Ascending aorta (tissue), 2 donors: Measurements from ENCODE around the gene SSBP2. TPM values are rescaled to one million over a fixed set of nuclear protein-coding genes. Genes with fewer than 3 reads are reported as not detected.

Source experiments
- DNase-seq, 2 donors: peaks; one replicate each; pipeline ENCODE4 v3.0.0-alpha.2; 2019; ENCODE audit warnings: low spot score in 2 of 2
- H3K27ac ChIP-seq, 2 donors: fragments of 200-600 bp; sonication (generic); one replicate each; pipeline ENCODE4 v1.5.1; 2016 to 2017; ENCODE audit warnings: mild to moderate bottlenecking in 1 of 2
- H3K27me3 ChIP-seq: fragments of 200-600 bp; sonication (generic); one replicate; pipeline ENCODE4 v1.5.1; 2017
- H3K36me3 ChIP-seq, 2 donors: fragments of 200-600 bp; sonication (generic); one replicate each; pipeline ENCODE4 v1.5.1; 2016
- H3K4me1 ChIP-seq, 2 donors: fragments of 200-600 bp; sonication (generic); one replicate each; pipeline ENCODE4 v1.5.1; 2016 to 2017; ENCODE audit warnings: mild to moderate bottlenecking in 1 of 2
- H3K4me3 ChIP-seq, 2 donors: fragments of 200-600 bp; sonication (generic); one replicate each; pipeline ENCODE4 v1.5.1; 2016 to 2017; ENCODE audit warnings: mild to moderate bottlenecking in 1 of 2
- H3K9me3 ChIP-seq, 2 donors: fragments of 200-600 bp; sonication (generic); one replicate each; pipeline ENCODE4 v1.5.1; 2016
- CTCF ChIP-seq, 3 experiments: fragments of 200-600 bp in 2 of 3; fragments of 450-650 bp in 1 of 3; sonication (generic) in 2 of 3; IDR thresholded peaks; one replicate each; pipeline ENCODE4 v1.5.1; 2016 to 2019; ENCODE audit warnings: antibody characterized with exemption in 3 of 3, mild to moderate bottlenecking in 1 of 3, moderate library complexity in 1 of 3
- intact Hi-C: fragments of 100-400 bp; cut with DNase I; formaldehyde crosslinking; loops from one replicate; pipeline ENCODE4 v1.15.1; 2023
- total RNA-seq: library from RNA; depleted of rRNA; stranded (reverse); fragments of >200 nt; gene quantifications from one replicate; pipeline ENCODE4 v1.1.0, GENCODE V29; 2016

Gene SSBP2
- total RNA-seq, 1 donor from 2014 or later = 22.4 TPM

GRCh38 chr5:81422671-81423070 is 328.2 kb downstream of the SSBP2 start:
- Histone ChIP-seq H3K4me3 (no peak overlapping the region), H3K4me1 (peaks cover 0 to 6% of the 10 kb centered on the region in 2 donors), H3K9me3 (no peaks in the 10 kb centered on the region), H3K27ac (no peak overlapping the region), H3K36me3 (peaks cover 0 to 18% of the 10 kb centered on the region in 2 donors), H3K27me3 (no peaks in the 10 kb centered on the region)
- intact Hi-C loops = no loop called here
- no peak for DNase-seq
- no peak for TF ChIP-seq CTCF (IDR thresholded peaks at IDR 0.05)

- Histone ChIP-seq H3K27ac (no peak overlapping the region), H3K4me3 (no peak overlapping the region), H3K9me3 (no peaks in the 10 kb centered on the region), H3K27me3 (no peaks in the 10 kb centered on the region), H3K4me1 (no peaks in the 10 kb centered on the region), H3K36me3 (peaks cover 0 to 18% of the 10 kb centered on the region in 2 donors)
- intact Hi-C loops = no loop called here
- TF ChIP-seq CTCF (IDR thresholded peaks at IDR 0.05) = no peak
- DNase-seq = no peak
These were observed 330.7 kb downstream of the SSBP2 start for GRCh38 chr5:81420039-81420667.

GRCh38 chr5:81418606-81419005 is 332.3 kb downstream of the SSBP2 start:
- Histone ChIP-seq H3K4me1 (no peaks in the 10 kb centered on the region), H3K27me3 (no peaks in the 10 kb centered on the region), H3K9me3 (no peaks in the 10 kb centered on the region), H3K36me3 (peaks cover 0 to 18% of the 10 kb centered on the region in 2 donors), H3K4me3 (no peak overlapping the region), H3K27ac (no peak overlapping the region)
- TF ChIP-seq CTCF (IDR thresholded peaks at IDR 0.05) = no peak
- intact Hi-C loops = no loop called here
- no peak for DNase-seq

- Histone ChIP-seq H3K4me3 (no peak overlapping the region), H3K27ac (no peak overlapping the region), H3K9me3 (no peaks in the 10 kb centered on the region), H3K36me3 (peaks cover 0 to 18% of the 10 kb centered on the region in 2 donors), H3K4me1 (no peaks in the 10 kb centered on the region), H3K27me3 (no peaks in the 10 kb centered on the region)
- intact Hi-C loops = no loop called here
- no peak for DNase-seq
- no peak for TF ChIP-seq CTCF (IDR thresholded peaks at IDR 0.05)
These were observed 333.8 kb downstream of the SSBP2 start for GRCh38 chr5:81417052-81417451.

- H3K9me3 ChIP-seq = no peaks in the 10 kb centered on the region
- H3K4me3 ChIP-seq = no peak overlapping the region
- H3K36me3 ChIP-seq = peaks cover 0 to 8% of the 10 kb centered on the region in 2 donors
- no peak for DNase-seq
- H3K4me1 ChIP-seq = no peaks in the 10 kb centered on the region
- no peaks in the 10 kb centered on the region for H3K27me3 ChIP-seq
- H3K27ac ChIP-seq = no peak overlapping the region
- no peak for TF ChIP-seq CTCF (IDR thresholded peaks at IDR 0.05)
- intact Hi-C loops = no loop called here
These were observed 341.0 kb downstream of the SSBP2 start for GRCh38 chr5:81409896-81410295.

GRCh38 chr5:81409361-81409760 is 341.5 kb downstream of the SSBP2 start:
- Histone ChIP-seq H3K9me3 (no peaks in the 10 kb centered on the region), H3K27me3 (no peaks in the 10 kb centered on the region), H3K4me1 (no peaks in the 10 kb centered on the region), H3K27ac (no peak overlapping the region), H3K4me3 (no peak overlapping the region), H3K36me3 (peaks cover 0 to 8% of the 10 kb centered on the region in 2 donors)
- no peak for TF ChIP-seq CTCF (IDR thresholded peaks at IDR 0.05)
- no peak for DNase-seq
- intact Hi-C loops = no loop called here
